ENCODE measurements around the gene TMEM144. TPM values are rescaled to one million over a fixed set of nuclear protein-coding genes. Genes with fewer than 3 reads are reported as not detected.

TMEM144 gene
- total RNA-seq: 10 to 100 TPM; 24.1 to 33.4 TPM
- long read RNA-seq, transcript TMEM144-201 (13 exons, 3,442 nt): major isoform, 11 of 29 reads
- long read RNA-seq, partial matches to known transcripts: 3 of 29 reads
- long read RNA-seq, other reads (novel, unspliced or antisense): 15 of 29 reads

GRCh38 chr4:158209825-158210807 is at the start of gene TMEM144:
TSS of gene TMEM144 (plus strand) at chr4:158210486. CDS start at chr4:158212668, 2,182 bp downstream.
- DNase-seq: peak; percentile 92 to 93
- peak; percentile 94 for ATAC-seq
- intact Hi-C loops (cut with DNase I, micrococcal nuclease): no loop called here

- ATAC-seq (no peak), DNase-seq (no peak)
- intact Hi-C loops (cut with DNase I, micrococcal nuclease): no loop called here
Measured at GRCh38 chr4:158161551-158162354, 48.5 kb upstream of the TMEM144 start.

GRCh38 chr4:158162631-158163030 is 47.7 kb upstream of the TMEM144 start:
- intact Hi-C loops (cut with DNase I, micrococcal nuclease): no loop called here
- DNase-seq: no peak
- no peak for ATAC-seq

- intact Hi-C loops (cut with DNase I, micrococcal nuclease): no loop called here
- DNase-seq (no peak), ATAC-seq (no peak)
Measured at GRCh38 chr4:158163941-158164767, 46.1 kb upstream of the TMEM144 start.

GRCh38 chr4:158164768-158165213 is 45.5 kb upstream of the TMEM144 start:
- no peak for DNase-seq
- intact Hi-C loops (cut with DNase I, micrococcal nuclease): no loop called here

GRCh38 chr4:158166701-158167100 is 43.6 kb upstream of the TMEM144 start:
- ATAC-seq (no peak), DNase-seq (no peak)
- intact Hi-C loops (cut with DNase I, micrococcal nuclease): no loop called here

More at GRCh38 chr4:158164768-158165213, 45.5 kb upstream of the TMEM144 start:
- ATAC-seq: no peak

- ATAC-seq: no peak
- DNase-seq: no peak
- intact Hi-C loops (cut with DNase I, micrococcal nuclease): no loop called here
Measured at GRCh38 chr4:158168606-158169005, 41.7 kb upstream of the TMEM144 start.

- no peak for ATAC-seq
- no peak for DNase-seq
- intact Hi-C loops (cut with DNase I, micrococcal nuclease): no loop called here
Measured at GRCh38 chr4:158169506-158169905, 40.8 kb upstream of the TMEM144 start.

- DNase-seq (no peak), ATAC-seq (no peak)
- intact Hi-C loops (cut with DNase I, micrococcal nuclease): no loop called here
Measured at GRCh38 chr4:158169931-158170690, 40.2 kb upstream of the TMEM144 start.

GRCh38 chr4:158170691-158171561 is 39.4 kb upstream of the TMEM144 start:
- DNase-seq (peak; percentile 41 to 57), ATAC-seq (no peak)
- intact Hi-C loops (cut with DNase I, micrococcal nuclease): no loop called here

GRCh38 chr4:158172261-158173258 is 37.7 kb upstream of the TMEM144 start, which contains the start of gene GASK1B:
TSS of gene GASK1B (minus strand) at chr4:158173025. CDS start at chr4:158171375, 1,650 bp downstream.
- DNase-seq (peak in 1 of 2 donors; percentile 53), ATAC-seq (peak; percentile 93)
- intact Hi-C loops (cut with DNase I, micrococcal nuclease): loop anchor here in 1 of 2 donors (2.0 kb wide), 1 partner anchor 180 kb away; no protein-coding TSS in a partner anchor

- ATAC-seq: no peak
- intact Hi-C loops (cut with DNase I, micrococcal nuclease): no loop called here
Measured at GRCh38 chr4:158176108-158176507, 34.2 kb upstream of the TMEM144 start.

GRCh38 chr4:158176776-158177175 is 33.5 kb upstream of the TMEM144 start:
- intact Hi-C loops (cut with DNase I, micrococcal nuclease): no loop called here
- DNase-seq (no peak), ATAC-seq (no peak)

More at GRCh38 chr4:158176108-158176507, 34.2 kb upstream of the TMEM144 start:
- no peak for DNase-seq

GRCh38 chr4:158179465-158179864 is 30.8 kb upstream of the TMEM144 start:
- DNase-seq: no peak
- intact Hi-C loops (cut with DNase I, micrococcal nuclease): no loop called here
- ATAC-seq: no peak

GRCh38 chr4:158181906-158182305 is 28.4 kb upstream of the TMEM144 start:
- intact Hi-C loops (cut with DNase I, micrococcal nuclease): no loop called here
- no peak for ATAC-seq

More at GRCh38 chr4:158181906-158182305, 28.4 kb upstream of the TMEM144 start:
- DNase-seq: no peak

All from left colon (tissue), 2 donors.